Retinal pigment epithelial cell (primary cell): Measurements from ENCODE around the gene ABHD2.

Experiments used
- DNase-seq: peaks from one replicate; pipeline ENCODE4 v3.0.0-alpha.2; 2010; ENCODE audit warnings: low read depth
- H3K4me3 ChIP-seq: 2 replicates; pipeline ENCODE4 v1.5.1; 2011; ENCODE audit warnings: mild to moderate bottlenecking, low read length, control low read depth, moderate library complexity
- TF ChIP-seq, protein P1 (sequence below): conservative IDR thresholded peaks from 2 replicates; pipeline ENCODE4 v1.5.1; 2011; ENCODE audit warnings: low read depth, low read length, control low read depth, inconsistent platforms

Gene ABHD2

GRCh38 chr15:89150762-89151664 is 62.8 kb downstream of the ABHD2 start:
- no peak for DNase-seq
- H3K4me3 ChIP-seq = no peak overlapping the region
- TF ChIP-seq, protein P1, sequence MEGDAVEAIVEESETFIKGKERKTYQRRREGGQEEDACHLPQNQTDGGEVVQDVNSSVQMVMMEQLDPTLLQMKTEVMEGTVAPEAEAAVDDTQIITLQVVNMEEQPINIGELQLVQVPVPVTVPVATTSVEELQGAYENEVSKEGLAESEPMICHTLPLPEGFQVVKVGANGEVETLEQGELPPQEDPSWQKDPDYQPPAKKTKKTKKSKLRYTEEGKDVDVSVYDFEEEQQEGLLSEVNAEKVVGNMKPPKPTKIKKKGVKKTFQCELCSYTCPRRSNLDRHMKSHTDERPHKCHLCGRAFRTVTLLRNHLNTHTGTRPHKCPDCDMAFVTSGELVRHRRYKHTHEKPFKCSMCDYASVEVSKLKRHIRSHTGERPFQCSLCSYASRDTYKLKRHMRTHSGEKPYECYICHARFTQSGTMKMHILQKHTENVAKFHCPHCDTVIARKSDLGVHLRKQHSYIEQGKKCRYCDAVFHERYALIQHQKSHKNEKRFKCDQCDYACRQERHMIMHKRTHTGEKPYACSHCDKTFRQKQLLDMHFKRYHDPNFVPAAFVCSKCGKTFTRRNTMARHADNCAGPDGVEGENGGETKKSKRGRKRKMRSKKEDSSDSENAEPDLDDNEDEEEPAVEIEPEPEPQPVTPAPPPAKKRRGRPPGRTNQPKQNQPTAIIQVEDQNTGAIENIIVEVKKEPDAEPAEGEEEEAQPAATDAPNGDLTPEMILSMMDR = no peak

- no peak overlapping the region for H3K4me3 ChIP-seq
- TF ChIP-seq, protein P1 = no peak
- DNase-seq = no peak
Observed at GRCh38 chr15:89155122-89155521, 66.9 kb downstream of the ABHD2 start.

- no peak for DNase-seq
- no peak overlapping the region for H3K4me3 ChIP-seq
- TF ChIP-seq, protein P1 = no peak
Observed at GRCh38 chr15:89155656-89156055, 67.4 kb downstream of the ABHD2 start.

DNA sequence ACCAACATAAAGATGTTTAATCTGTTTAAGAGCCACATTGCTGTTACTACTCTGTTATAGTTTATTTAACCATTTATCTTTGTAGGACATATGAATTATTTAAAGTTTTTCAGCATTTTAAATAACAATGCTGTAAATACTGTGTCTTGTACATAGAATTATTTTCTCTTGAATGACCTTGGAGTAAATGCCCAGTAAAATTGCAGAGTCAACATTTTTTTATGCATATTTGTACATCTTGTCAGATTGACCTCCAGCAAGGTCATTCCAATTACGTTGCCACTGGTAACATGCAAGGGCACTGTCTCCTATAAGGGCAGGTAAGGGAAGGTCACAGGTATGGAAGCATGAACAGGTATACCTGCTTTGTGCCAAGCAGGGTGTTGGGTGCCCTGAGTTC is 68.8 kb downstream of the ABHD2 start:
- DNase-seq = no peak
- TF ChIP-seq, protein P1 = no peak
- H3K4me3 ChIP-seq = no peak overlapping the region

DNA sequence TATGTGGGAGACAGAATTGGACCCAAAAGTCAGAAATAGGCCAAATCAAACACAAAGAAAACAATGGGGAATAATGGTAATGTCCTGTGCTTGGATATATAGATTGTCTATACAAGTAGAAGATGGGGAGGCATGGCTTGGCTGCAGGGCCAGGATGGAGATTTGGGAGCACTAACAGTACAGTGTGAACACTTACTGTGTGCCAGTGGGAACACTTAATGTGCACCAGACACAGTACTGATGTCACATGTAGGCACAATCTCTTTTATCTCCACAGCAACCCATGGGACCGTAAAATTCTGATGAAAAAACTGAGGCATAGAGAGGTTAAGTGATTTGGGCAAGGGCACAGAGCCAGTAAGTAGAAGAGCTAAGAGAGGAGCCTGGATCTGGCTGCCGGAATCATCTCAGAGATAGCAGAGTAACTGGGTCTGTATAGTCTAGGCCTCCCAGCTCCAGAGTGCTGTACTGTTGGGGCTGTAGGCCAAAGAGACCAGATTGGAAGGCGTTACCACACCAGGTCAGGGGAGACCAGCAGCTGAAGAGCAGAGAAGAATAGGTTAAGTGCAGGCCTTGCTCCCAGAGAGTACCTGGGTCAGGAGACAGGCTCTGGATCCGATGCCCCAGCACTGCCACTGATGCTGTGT is 69.8 kb downstream of the ABHD2 start:
- DNase-seq = no peak
- TF ChIP-seq, protein P1 = no peak
- H3K4me3 ChIP-seq = no peak overlapping the region

GRCh38 chr15:89161666-89162065 is 73.4 kb downstream of the ABHD2 start:
- no peak for DNase-seq
- no peak overlapping the region for H3K4me3 ChIP-seq
- TF ChIP-seq, protein P1 = no peak
